ENCODE measurements around the gene NTN1. TPM values are rescaled to one million over a fixed set of nuclear protein-coding genes. Genes with fewer than 3 reads are reported as not detected.

NTN1 gene
- total RNA-seq, 2 experiments from 2014 or later = 1.2 to 1.3 TPM

GRCh38 chr17:9072696-9073339, 51.5 kb downstream of the NTN1 start:
- H3K9me3 Mint-ChIP-seq = no peaks in the 10 kb centered on the region
- ChIA-PET CTCF (no interaction called here), POLR2A (no interaction called here)
- H3K27ac Mint-ChIP-seq = no peak overlapping the region
- no peak overlapping the region for H3K4me3 Mint-ChIP-seq
- no peak for DNase-seq
- no peaks in the 10 kb centered on the region for H3K4me1 Mint-ChIP-seq (ENCODE audit: low read depth)
- ATAC-seq = no peak
- intact Hi-C loops (cut with micrococcal nuclease) = no loop called here
- no peaks in the 10 kb centered on the region for H3K36me3 Mint-ChIP-seq (ENCODE audit: low read depth)
- TF ChIP-seq, protein P1, sequence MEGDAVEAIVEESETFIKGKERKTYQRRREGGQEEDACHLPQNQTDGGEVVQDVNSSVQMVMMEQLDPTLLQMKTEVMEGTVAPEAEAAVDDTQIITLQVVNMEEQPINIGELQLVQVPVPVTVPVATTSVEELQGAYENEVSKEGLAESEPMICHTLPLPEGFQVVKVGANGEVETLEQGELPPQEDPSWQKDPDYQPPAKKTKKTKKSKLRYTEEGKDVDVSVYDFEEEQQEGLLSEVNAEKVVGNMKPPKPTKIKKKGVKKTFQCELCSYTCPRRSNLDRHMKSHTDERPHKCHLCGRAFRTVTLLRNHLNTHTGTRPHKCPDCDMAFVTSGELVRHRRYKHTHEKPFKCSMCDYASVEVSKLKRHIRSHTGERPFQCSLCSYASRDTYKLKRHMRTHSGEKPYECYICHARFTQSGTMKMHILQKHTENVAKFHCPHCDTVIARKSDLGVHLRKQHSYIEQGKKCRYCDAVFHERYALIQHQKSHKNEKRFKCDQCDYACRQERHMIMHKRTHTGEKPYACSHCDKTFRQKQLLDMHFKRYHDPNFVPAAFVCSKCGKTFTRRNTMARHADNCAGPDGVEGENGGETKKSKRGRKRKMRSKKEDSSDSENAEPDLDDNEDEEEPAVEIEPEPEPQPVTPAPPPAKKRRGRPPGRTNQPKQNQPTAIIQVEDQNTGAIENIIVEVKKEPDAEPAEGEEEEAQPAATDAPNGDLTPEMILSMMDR (IDR thresholded peaks at IDR 0.05) = no peak
- peaks cover 7% of the 10 kb centered on the region for H3K27me3 Mint-ChIP-seq

- TF ChIP-seq, protein P1 (IDR thresholded peaks at IDR 0.05) = no peak
- Mint-ChIP-seq H3K4me3 (no peak overlapping the region), H3K27ac (no peak overlapping the region), H3K27me3 (peaks cover 5% of the 10 kb centered on the region), H3K9me3 (no peaks in the 10 kb centered on the region), H3K4me1 (ENCODE audit: low read depth) (peaks cover 3% of the 10 kb centered on the region), H3K36me3 (ENCODE audit: low read depth) (no peaks in the 10 kb centered on the region)
- DNase-seq (no peak), ATAC-seq (no peak)
- ChIA-PET POLR2A (no interaction called here), CTCF (no interaction called here)
- intact Hi-C loops (cut with micrococcal nuclease) = no loop called here
These were observed 52.8 kb downstream of the NTN1 start for GRCh38 chr17:9074131-9074530.

DNA sequence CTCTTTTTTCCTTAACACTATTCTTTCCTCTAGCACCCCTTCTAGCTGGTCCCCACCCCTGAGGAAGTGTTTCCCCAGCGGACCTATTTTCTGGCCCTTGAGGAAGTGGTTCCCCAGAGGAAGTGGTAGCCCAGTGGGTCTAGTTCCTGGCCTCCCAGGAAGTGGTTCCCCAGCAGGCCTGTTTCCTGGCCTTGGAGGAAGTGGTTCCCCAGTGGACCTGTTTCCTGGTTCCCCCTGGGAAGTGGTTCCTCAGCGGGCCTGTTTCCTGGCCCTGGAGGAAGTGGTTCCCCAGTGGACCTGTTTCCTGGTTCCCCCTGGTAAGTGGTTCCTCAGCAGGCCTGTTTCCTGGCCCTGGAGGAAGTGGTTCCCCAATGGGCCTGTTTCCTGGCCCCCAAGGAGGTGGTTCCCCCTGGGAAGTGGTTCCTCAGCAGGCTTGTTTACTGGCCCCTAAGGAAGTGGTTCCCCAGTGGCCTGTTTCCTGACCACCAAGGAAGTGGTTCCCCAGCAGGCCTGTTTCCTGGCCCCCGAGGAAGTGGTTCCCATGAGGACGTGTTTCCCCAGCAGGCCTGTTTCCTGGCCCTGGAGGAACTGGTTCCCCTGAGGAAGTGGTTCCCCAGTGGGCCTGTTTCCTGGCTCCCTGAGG, 58.3 kb downstream of the NTN1 start:
- ATAC-seq (no peak), DNase-seq (peak; percentile 28)

GRCh38 chr17:9080296-9080914, 59.1 kb downstream of the NTN1 start:
- POLR2A ChIA-PET = no interaction called here
- DNase-seq = no peak
- Mint-ChIP-seq H3K27me3 (no peaks in the 10 kb centered on the region), H3K4me1 (ENCODE audit: low read depth) (peaks cover 13% of the 10 kb centered on the region), H3K27ac (peak overlapping the region; percentile 35), H3K4me3 (no peak overlapping the region), H3K9me3 (peaks cover 3% of the 10 kb centered on the region), H3K36me3 (ENCODE audit: low read depth) (peaks cover 2% of the 10 kb centered on the region)
- intact Hi-C loops (cut with micrococcal nuclease) = no loop called here
- TF ChIP-seq, protein P1 (IDR thresholded peaks at IDR 0.05) = no peak
- CTCF ChIA-PET = no interaction called here
- no peak for ATAC-seq

More for the DNA sequence above, 58.3 kb downstream of the NTN1 start:
- intact Hi-C loops (cut with micrococcal nuclease) = no loop called here
- H3K4me1 Mint-ChIP-seq (ENCODE audit: low read depth) = peaks cover 13% of the 10 kb centered on the region
- peak overlapping the region; percentile 40 for H3K27ac Mint-ChIP-seq
- TF ChIP-seq, protein P1 (IDR thresholded peaks at IDR 0.05) = no peak
- ChIA-PET POLR2A (no interaction called here), CTCF (no interaction called here)
- H3K27me3 Mint-ChIP-seq = no peaks in the 10 kb centered on the region
- H3K36me3 Mint-ChIP-seq (ENCODE audit: low read depth) = peaks cover 2% of the 10 kb centered on the region
- no peak overlapping the region for H3K4me3 Mint-ChIP-seq
- peaks cover 3% of the 10 kb centered on the region for H3K9me3 Mint-ChIP-seq

DNA sequence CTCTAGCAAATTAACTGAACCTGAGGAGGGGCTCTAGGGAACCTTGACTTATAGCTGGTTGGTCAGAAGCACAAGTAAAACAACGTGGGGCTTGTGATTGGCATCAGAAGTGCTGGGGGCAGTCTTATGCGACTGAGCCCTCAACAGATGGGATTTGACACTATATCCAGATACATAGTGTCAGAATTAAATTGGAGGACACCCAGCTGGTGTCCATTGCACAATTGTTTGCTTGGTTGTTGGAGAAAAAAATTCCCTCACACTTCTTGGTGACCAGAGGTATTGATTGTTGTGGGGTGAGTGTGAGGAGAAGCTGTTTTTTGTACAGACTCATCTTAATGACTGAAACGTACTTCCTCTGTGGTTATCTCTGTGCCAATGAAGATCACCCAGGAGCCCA, 59.7 kb downstream of the NTN1 start:
- Mint-ChIP-seq H3K4me1 (ENCODE audit: low read depth) (peaks cover 13% of the 10 kb centered on the region), H3K4me3 (no peak overlapping the region), H3K27me3 (no peaks in the 10 kb centered on the region), H3K27ac (no peak overlapping the region), H3K36me3 (ENCODE audit: low read depth) (peaks cover 2% of the 10 kb centered on the region), H3K9me3 (peaks cover 3% of the 10 kb centered on the region)
- ChIA-PET CTCF (no interaction called here), POLR2A (no interaction called here)
- DNase-seq = no peak
- intact Hi-C loops (cut with micrococcal nuclease) = no loop called here
- TF ChIP-seq, protein P1 (IDR thresholded peaks at IDR 0.05) = no peak
- no peak for ATAC-seq

Data from activated CD8-positive, alpha-beta T cell treated with anti-CD3 and anti-CD28 coated beads for 36 hours (primary cell).